Stimulated activated CD4-positive, alpha-beta T cell treated with anti-CD3 and anti-CD28 coated beads, Interleukin-2, amount 100 ng/mL, for 4 hours (primary cell): ENCODE measurements around the gene KIAA1328.
"Not testable (repeated sequence)": the region's sequence is repeated elsewhere in the genome, so short reads cannot be mapped to it uniquely, and the experiment has no call there.

ENCODE experiments used
- DNase-seq: peaks from one replicate; pipeline ENCODE4 v3.0.0-alpha.2; 2020; ENCODE audit warnings: low read depth

The KIAA1328 gene

GRCh38 chr18:37156330-37156942 lies 327.5 kb downstream of the KIAA1328 start:
- no peak for DNase-seq

- DNase-seq, result no peak
Measured at GRCh38 chr18:37160038-37160820, 331.3 kb downstream of the KIAA1328 start.

- no peak for DNase-seq
Measured at GRCh38 chr18:37161491-37161890, 332.6 kb downstream of the KIAA1328 start.

DNA sequence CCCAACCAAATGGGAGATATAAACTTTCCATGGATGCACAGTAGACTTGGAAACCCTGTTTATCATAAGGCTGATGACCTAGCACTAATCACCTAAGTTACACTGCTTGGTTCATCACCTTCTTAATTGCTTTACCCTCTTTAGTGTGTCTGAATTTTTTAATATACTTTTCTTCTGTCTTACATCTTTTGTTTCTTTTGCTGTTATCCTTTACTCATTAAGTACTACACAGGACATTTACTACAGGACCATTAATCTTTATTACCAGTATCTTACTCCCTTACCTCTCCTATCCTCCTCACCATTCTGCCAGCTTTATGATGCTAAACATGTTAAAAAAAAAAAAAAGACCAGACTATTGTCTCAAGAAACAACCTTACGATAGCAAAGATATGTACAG lies 333.6 kb downstream of the KIAA1328 start:
- DNase-seq, result no peak

GRCh38 chr18:37163119-37163518 lies 334.2 kb downstream of the KIAA1328 start:
- DNase-seq, result no peak

DNA sequence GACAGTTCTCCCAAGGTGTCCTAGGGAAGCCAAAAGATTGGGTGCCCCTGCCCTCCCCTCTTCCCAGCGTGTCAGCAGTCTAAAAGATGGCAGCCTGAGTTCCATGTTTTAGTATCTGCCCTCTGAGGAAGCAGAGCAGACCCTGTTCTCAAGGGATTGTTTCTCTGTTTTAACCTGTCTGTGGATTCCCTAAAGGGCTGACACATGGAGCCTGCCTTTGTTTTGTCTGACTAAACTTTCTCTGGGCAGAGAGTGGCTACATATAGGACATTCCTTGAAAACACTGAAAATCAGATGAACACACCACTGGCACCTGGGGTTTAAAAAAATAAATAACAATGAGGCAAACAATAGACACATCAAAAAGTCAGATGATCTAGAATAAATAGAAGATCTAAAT lies 337.6 kb downstream of the KIAA1328 start:
- no peak for DNase-seq

DNA sequence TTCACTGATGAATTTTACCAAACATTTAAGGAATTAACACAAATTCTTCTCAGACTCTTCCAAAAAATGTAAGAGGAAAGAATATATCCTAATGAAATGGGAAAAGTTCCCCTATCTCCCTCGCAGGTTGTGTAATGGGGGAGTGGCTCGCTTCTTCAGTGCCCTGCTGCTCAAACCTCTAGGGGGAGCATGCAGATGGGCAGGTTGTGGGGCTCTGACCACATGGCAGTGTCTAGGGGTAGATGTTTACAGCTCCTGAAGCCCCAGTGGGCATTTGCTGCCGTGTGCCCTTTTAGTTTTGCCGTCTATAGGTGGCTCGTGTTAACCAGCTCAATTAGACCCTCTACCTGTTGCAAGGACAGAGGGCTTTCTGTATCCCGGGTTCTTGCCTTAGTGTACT lies 338.0 kb downstream of the KIAA1328 start:
- not testable (repeated sequence) for DNase-seq

DNA sequence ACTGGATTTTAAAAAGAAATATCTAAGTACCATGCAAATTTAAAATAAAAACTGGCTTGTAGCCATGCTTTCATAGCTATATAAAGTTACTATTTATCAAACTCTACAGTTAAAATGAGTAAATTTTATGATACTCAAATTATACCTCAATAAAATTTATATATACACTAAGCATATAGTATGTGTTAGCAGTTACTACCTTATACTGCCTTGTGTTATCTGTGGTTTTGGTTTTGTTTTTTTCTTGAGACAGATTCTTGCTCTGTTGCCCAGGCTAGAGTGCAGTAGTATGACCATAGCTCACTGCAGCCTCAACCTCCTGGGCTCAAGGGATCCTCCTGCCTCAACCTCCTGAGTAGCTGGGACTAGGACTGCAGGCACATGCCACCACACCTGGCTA lies 342.1 kb downstream of the KIAA1328 start:
- DNase-seq, result no peak

- no peak for DNase-seq
Measured at GRCh38 chr18:37173384-37173783, 344.5 kb downstream of the KIAA1328 start.

DNA sequence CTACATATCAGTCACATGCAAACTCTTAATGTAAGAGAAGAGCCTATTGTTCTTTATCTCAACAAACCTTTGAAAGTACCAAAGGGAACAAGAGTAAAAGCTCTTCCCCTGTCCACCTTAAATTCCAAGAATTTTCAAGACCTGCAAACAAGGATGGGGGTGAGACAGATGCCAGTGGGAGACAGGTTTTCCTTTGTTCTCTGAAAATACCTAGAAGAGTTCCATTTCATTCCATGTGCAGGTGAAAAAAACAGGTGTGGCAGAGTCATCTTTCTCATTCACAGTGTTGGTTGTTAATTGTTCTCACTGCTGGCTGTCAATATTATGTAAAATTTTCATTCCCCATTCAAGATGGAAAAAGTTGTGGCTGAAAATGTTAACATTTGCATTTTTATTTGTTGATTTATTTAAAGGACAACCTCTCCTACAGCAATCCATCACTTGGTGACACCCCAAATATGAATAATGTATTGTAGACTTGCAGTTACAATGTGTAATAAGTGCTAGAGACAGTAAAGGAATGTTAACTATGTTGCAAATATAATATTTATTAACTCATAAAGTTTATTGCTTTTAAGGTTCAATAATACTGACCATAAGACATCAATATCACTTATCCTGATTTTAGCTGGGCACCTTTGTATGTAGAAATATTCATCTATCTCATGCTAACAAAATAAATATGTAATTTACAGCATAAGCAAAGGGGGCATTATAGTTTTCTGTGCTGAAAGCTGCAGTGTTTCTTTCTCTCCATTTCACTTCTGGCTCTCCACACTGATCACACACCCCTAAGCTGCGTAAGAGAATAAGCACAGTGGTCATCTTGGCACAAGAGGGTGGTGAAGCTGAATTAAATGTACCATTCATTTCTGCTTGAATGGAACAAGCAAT lies 347.0 kb downstream of the KIAA1328 start:
- DNase-seq, result no peak

DNA sequence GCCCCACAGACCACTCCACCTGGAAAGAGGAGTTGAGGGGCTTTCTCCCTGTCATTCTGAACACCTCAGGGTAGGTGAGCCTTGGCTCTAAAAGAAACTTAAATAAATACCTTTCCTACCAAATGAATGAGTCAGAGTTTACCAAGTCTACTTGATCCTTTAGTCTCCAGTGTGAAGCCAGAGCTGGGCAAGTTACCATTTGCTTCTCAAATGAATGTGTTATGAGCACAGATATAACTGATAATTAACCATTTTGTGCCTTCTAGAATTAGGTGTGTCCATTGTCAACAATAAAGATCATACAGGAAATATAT lies 347.7 kb downstream of the KIAA1328 start:
- no peak for DNase-seq

DNA sequence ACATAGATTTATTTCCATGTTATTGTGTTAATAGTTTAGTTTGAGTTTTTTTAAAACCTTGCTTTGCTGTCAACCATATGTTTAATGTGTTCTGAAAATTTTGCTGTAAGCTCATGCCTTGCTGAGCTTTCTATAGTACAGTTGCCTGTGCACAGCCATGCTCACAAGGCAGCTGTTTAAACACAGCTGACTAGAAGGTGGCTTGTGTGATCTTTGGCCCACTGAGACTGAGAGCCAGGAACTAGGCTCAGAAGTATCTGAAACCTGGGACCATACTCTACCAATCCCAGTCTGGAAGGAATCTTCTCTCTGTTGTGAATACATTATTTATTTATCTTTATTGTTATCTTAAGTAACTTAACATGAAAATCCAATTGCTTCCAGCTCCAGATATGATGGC lies 350.5 kb downstream of the KIAA1328 start:
- no peak for DNase-seq

DNA sequence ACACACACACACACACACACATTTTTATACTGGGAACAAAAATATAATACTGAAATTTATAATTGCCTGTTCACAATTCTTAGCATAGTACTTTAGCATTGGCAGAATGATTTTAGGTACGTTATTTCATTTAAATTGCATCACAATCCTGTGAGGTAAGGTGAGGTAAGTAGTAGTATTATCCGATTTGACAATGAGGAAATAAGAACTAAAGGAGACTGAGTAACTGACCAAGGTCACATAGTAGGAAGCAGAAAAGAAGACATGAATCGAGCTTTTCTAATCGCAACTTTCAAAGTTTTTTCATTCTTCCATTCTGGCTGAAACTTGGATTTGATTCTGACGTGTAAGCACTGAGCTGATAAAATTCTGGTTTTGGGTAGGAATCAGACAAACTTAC lies 351.2 kb downstream of the KIAA1328 start:
- DNase-seq, result no peak

DNA sequence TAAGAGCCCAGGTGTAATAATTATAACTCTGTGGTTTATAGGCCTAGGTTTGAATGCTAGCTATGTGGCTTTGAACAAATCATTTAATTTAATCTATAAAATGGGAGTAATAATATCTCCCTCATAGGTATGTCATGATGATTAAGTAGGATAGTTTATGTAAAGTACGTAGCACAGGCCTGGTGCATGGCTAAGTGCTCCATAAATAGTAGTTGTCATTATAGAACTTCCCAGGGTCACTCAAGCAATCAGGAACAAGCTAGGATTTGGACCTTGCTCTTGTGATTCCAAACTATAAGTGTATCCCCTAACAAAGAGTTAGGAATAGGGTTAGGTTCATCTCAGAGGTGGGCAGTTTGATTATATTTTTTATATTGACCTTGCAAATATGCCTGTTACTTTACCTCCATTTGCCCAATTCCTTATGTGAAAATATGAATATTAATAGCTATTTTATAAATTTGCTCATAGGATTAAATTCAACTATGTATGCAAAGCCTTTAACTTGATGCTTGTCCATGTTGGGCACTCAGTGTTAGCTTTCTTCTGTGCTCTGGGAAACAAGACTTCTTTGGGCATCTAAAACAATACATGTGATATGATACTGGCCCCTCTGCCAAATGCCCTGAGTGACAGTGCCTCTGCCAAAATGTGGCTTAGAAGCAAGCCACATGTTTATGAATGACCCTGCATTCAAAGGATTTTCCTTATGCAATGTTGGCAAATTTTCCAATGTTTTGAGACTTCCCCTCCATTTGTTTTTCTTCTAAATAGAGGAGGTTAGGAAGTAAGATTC lies 353.6 kb downstream of the KIAA1328 start:
- DNase-seq, result no peak

- no peak for DNase-seq
Measured at GRCh38 chr18:37184209-37184868, 355.4 kb downstream of the KIAA1328 start.

DNA sequence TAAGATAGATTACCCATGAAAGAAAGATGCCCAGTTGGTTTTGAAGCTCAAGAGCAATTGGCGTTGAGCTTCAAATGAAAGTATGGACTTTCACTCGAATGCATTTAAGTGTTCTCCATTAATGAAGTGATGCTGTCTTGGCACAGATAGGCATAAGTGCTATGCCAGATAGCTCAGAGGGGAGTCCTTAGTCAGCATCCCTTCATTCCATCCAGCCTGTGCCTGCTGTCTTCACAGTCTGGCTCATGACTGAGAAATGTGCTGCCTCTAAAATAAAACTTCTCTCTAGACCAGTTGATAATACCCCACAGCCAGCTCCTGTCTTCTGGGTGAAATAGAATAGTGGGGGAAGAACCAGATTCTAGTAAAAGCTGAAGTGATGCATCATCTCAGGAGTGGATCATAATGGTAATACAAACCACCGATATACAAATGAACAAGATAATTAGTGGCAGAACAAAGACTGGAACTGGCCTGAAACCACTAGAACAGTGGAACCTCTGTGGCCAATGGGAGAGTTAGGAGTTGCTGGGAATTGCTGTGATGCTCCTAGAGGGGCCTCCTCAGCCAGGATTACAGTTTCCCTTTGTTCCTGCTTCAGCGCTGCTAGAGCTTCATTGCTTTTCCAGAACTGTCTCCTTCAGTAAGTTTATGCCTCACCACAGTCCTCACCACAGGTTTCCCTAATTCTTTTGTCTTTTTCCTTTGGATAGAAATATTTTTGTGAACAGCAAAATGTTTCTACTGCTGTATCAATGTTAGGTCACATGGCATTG lies 359.3 kb downstream of the KIAA1328 start:
- no peak for DNase-seq

DNA sequence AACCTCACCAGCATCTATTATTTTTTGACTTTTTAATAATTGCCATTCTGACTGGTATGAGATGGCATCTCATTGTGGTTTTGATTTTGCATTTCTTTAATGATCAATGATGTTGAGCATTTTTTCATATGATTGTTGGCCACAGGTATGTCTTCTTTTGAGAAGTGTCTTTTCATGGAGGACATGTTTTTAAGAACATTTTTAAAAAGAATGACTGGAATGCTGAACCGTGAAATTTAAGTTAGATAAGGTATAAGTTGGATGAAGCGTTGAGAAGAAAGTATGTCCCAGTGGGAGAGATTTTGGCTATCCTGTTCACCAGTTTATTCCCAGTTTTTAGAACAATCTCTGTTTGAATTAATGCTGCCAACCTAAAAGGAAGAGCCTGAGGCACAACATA lies 370.8 kb downstream of the KIAA1328 start:
- no peak for DNase-seq

DNA sequence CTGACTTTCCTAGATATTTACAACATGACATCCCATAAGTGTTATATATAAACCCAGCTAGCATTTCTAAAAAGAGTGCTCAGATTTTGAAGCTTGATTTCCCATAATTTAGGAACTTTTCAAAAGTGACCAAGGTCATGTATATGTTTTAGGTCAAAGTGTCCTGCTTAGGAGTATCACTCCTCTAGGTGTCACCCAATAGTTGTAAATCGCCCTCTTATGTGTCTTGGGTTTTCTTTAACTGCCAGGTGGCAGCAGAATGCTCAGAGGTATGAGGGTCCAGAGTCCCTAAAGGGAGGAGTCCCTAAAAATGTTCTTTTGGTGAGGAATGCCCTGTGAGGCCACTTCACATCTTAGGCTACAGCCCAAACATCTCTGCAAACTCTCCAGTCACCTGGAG lies 378.4 kb downstream of the KIAA1328 start:
- DNase-seq, result no peak

DNA sequence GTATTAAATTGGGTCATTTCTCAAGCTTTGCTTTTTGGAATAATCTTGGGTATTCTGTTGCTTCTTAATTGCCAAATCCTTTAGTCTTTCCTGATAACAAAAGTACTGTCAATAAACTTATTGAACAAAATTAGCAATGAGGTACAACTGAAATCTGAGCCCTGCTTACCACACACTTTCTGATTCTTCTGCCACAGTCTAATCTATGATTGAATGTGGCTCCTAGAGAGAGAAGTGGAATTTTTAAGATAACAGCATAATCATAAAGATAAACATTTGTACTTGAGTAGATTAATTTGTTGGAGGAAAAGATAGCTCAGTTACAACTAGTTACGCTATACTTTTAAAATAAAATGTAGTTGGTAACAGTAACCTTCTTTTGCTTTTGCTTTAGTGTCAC lies 381.9 kb downstream of the KIAA1328 start:
- no peak for DNase-seq

GRCh38 chr18:37218022-37218590 lies 389.2 kb downstream of the KIAA1328 start:
- no peak for DNase-seq

- no peak for DNase-seq
Measured at GRCh38 chr18:37219257-37219656, 390.3 kb downstream of the KIAA1328 start.
